Endothelial cell (in vitro differentiated cells): ENCODE measurements around the gene ELP4. TPM values are rescaled to one million over a fixed set of nuclear protein-coding genes. Genes with fewer than 3 reads are reported as not detected.
A peak's percentile ranks its signal among the peaks of the same experiment; 100 is the strongest.

Experiments used
- DNase-seq: peaks from one replicate; pipeline ENCODE4 v3.0.0; 2021; ENCODE audit warnings: low spot score
- H3K27ac Mint-ChIP-seq: one replicate; pipeline ENCODE4 v1.8.0; 2021; ENCODE audit warnings: mixed read lengths, inconsistent platforms; ENCODE audit not compliant: unreplicated experiment
- H3K27me3 Mint-ChIP-seq: one replicate; pipeline ENCODE4 v1.8.0; 2021; ENCODE audit warnings: mild to moderate bottlenecking, moderate library complexity, mixed read lengths, inconsistent platforms; ENCODE audit not compliant: unreplicated experiment
- H3K36me3 Mint-ChIP-seq: one replicate; pipeline ENCODE4 v1.8.0; 2021; ENCODE audit warnings: mild to moderate bottlenecking, low read depth, mixed read lengths, inconsistent platforms; ENCODE audit not compliant: unreplicated experiment
- H3K4me1 Mint-ChIP-seq: one replicate; pipeline ENCODE4 v1.8.0; 2021; ENCODE audit warnings: mild to moderate bottlenecking, mixed read lengths, inconsistent platforms; ENCODE audit not compliant: unreplicated experiment
- H3K4me3 Mint-ChIP-seq: one replicate; pipeline ENCODE4 v1.8.0; 2021; ENCODE audit warnings: mild to moderate bottlenecking, mixed read lengths, inconsistent platforms; ENCODE audit not compliant: unreplicated experiment
- H3K9me3 Mint-ChIP-seq: one replicate; pipeline ENCODE4 v1.8.0; 2021; ENCODE audit warnings: mixed read lengths, inconsistent platforms; ENCODE audit not compliant: unreplicated experiment
- total RNA-seq: library from RNA; stranded (reverse); fragmentation: NEBNext Ultra II Directional; extraction: Animal tissue kit (Norgen Biotek cat#: 25700); gene quantifications from one replicate; pipeline ENCODE4 v1.2.1, GENCODE V29; 2021; ENCODE audit not compliant: unreplicated experiment
- TF ChIP-seq, protein P1 (sequence below): fragments of 200-600 bp; sonication (generic); IDR thresholded peaks from one replicate; pipeline ENCODE4 v1.5.0; 2021; ENCODE audit warnings: antibody characterized with exemption; ENCODE audit not compliant: unreplicated experiment

Gene ELP4
- total RNA-seq, 1 donor from 2014 or later: 9.5 TPM

DNA sequence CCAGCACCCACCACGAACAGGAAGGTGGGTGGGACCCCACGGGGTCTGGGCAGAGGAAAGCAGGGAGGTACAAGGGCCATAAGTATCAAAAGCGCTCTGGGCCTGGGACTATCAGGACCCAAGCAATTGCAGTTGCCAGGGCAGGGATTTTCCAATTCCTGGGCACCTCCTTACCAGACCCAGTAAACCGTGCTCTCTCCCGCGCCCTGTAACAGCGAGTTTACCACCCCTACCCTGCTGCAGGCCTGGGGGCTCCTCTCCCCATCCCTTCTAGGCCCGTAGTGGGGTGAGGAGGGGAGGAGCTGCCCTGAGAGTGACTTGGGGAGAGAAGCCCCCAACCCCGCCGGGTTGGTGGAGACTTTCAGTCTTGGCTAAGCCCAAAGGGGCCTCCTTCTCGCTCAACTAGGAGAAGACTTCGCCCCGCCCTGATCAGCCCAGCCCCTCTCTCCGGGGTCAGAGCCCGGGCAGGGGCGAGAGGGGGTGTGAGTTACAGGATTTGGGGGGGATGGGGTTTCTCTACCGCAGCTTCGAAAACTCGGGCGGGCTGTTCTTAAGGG, 296.1 kb downstream of the ELP4 start:
- Mint-ChIP-seq H3K4me3 (no peak overlapping the region), H3K36me3 (peaks cover 10% of the 10 kb centered on the region), H3K27ac (no peak overlapping the region), H3K9me3 (no peaks in the 10 kb centered on the region), H3K27me3 (peaks cover 53% of the 10 kb centered on the region), H3K4me1 (peaks cover 42% of the 10 kb centered on the region)
- TF ChIP-seq, protein P1, sequence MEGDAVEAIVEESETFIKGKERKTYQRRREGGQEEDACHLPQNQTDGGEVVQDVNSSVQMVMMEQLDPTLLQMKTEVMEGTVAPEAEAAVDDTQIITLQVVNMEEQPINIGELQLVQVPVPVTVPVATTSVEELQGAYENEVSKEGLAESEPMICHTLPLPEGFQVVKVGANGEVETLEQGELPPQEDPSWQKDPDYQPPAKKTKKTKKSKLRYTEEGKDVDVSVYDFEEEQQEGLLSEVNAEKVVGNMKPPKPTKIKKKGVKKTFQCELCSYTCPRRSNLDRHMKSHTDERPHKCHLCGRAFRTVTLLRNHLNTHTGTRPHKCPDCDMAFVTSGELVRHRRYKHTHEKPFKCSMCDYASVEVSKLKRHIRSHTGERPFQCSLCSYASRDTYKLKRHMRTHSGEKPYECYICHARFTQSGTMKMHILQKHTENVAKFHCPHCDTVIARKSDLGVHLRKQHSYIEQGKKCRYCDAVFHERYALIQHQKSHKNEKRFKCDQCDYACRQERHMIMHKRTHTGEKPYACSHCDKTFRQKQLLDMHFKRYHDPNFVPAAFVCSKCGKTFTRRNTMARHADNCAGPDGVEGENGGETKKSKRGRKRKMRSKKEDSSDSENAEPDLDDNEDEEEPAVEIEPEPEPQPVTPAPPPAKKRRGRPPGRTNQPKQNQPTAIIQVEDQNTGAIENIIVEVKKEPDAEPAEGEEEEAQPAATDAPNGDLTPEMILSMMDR: no peak
- no peak for DNase-seq

DNA sequence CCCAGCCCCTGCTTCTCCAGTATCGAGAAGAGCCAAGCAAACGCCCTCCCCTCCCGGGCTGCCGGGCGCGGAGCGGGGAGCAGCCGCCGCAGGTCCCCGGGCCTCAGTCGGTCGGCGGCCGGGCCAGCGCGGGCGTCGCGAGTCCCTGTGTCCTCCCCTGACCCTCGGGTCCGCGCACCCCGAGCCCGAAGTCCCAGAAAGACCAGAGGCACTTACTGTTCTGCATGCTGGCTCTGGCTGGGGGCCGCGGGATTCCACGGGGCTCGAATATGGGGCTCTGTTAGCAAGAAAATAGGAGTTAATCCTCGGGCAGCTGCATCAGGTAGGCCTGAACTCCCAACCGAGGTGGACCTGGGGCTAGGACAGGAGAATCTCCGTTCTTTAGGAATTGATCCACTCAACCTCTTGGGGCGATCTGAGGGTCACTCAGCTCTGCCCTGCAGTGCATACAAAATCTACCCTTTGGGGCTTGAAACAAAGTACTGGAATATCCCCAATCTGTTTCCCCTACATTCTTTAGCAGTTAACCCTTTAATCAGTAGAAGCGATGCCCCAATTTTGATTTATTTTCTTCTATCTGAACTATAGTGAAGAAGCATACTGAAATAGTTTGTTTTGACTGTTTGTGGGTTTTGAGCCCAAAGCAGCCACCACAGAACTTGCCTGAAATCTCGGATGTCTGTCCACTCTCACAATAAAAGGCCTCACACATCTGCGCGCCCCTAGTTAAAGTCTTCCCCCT, 296.8 kb downstream of the ELP4 start:
- DNase-seq: no peak
- H3K27ac Mint-ChIP-seq: no peak overlapping the region
- peaks cover 54% of the 10 kb centered on the region for H3K27me3 Mint-ChIP-seq
- H3K4me3 Mint-ChIP-seq: peak overlapping the region; percentile 73
- peaks cover 47% of the 10 kb centered on the region for H3K4me1 Mint-ChIP-seq
- H3K9me3 Mint-ChIP-seq: no peaks in the 10 kb centered on the region
- peaks cover 14% of the 10 kb centered on the region for H3K36me3 Mint-ChIP-seq
- TF ChIP-seq, protein P1: no peak

DNA sequence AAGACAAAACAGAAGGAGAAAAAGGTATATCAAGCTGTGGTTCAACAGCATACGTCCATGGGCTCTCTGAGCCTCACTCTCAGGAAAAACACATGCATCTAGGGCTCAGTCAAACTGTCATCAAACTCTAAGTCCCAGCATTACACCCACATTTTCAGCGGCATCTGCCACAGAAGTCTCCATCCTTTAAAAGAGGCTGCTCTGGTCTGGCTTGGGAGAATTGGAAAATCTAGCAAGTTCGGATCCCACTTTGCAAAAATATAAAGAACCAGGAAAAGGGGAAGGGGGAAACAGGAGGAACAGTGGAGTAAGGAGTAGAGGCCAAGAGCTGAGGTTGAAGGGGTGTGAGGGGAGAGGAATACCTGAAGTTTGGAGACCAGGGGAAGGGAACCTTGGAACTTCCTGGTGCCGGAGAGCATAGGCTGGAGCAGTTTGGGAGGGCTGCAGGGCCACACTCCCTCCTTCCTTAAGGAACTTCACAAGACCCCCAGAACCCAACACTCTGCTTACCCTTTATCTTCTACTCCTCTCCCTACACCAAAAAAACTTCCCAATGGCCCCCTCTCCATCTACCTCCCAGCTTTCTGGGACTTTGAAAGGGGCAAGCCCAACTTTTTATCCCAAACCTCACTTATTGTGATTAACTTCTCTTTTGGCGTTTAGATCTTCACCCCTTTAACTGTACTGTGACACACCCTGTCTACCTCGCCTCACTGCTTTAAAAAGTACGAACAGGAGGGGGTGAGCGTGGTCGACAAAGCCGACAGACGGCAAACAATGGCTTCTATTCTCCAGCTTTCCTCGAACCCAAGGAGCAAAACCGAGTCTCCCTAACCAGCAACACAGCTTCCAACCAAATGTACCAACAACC, 297.6 kb downstream of the ELP4 start:
- H3K4me1 Mint-ChIP-seq: peaks cover 50% of the 10 kb centered on the region
- peaks cover 14% of the 10 kb centered on the region for H3K36me3 Mint-ChIP-seq
- H3K9me3 Mint-ChIP-seq: no peaks in the 10 kb centered on the region
- peak overlapping the region; percentile 73 for H3K4me3 Mint-ChIP-seq
- DNase-seq: no peak
- no peak overlapping the region for H3K27ac Mint-ChIP-seq
- TF ChIP-seq, protein P1: no peak
- H3K27me3 Mint-ChIP-seq: peaks cover 53% of the 10 kb centered on the region

DNA sequence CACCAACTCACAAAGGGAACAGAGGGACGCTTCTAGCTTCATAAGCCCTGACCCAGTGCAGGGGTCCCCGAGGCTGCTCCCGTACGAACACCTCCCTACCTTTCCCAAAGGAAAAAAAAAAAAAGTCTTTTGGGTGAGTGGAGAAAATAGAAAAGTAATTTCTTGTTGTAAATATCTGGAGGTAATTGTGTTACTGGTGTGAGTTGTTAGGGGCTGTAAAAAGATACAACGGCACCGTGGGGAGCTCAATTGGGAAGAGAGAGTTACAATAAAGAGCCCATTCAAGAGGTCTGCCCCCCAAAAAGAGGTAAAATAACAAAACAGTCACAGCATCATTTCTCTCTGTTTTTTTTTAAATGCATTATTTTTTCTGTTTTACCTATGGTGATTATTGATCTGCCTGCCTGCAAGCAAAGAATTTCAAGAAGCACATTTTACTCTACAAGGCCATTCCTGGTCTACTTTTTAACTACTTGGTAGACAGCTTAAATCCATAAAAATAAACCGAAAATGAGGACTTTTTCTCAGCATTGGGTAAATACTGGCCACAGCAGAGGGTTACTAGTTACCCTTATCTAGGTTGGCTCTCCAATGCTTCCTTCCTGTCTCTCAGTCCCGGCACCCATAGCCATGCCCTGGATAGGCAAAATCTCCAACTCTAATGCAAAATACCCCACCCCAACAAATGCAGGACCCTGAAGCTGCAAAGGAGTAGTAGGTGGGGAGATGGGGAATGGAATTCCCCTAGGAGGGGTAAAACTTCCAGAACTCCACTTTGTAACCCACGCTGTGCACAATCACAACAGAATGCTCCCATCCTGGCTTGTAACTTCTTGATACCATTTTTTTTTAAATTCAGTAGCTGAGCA, 298.5 kb downstream of the ELP4 start:
- no peaks in the 10 kb centered on the region for H3K9me3 Mint-ChIP-seq
- H3K36me3 Mint-ChIP-seq: peaks cover 14% of the 10 kb centered on the region
- peaks cover 51% of the 10 kb centered on the region for H3K27me3 Mint-ChIP-seq
- H3K4me1 Mint-ChIP-seq: peaks cover 47% of the 10 kb centered on the region
- no peak for DNase-seq
- H3K27ac Mint-ChIP-seq: no peak overlapping the region
- H3K4me3 Mint-ChIP-seq: no peak overlapping the region
- TF ChIP-seq, protein P1: no peak
